ENCODE measurements around the gene SCNN1B.

SCNN1B gene

GRCh38 chr16:23276821-23277220 is 25.3 kb upstream of the SCNN1B start:
- DNase-seq (ENCODE audit: extremely low read depth, low read depth), result no peak
- no peak for TF ChIP-seq CTCF (IDR thresholded peaks at IDR 0.05; ENCODE audit: low read depth, low read length, missing control alignments)
- H3K4me3 ChIP-seq (replicated peaks; ENCODE audit: low read depth, low read length), result no peak overlapping the region

DNA sequence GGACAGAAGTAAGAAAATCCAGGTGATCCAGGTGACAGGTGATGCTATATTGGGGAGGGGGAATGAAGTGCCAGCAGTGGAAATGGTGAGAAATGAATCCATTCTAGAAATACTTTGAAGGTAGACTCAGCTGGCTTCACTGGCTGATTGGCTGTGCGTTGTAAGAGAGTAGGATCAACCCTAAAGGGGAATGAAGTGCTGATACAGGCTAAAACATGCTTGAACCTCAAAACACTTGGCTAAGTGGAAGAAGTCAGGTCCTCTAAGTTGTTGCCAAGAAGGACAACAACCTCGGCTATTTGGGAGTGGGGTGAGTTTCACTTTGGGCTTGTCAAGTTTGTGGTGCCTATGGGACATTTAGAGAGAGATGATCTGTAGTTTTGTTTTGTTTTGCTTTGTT is 24.1 kb upstream of the SCNN1B start:
- no peak overlapping the region for H3K4me3 ChIP-seq (replicated peaks; ENCODE audit: low read depth, low read length)
- TF ChIP-seq CTCF (IDR thresholded peaks at IDR 0.05; ENCODE audit: low read depth, low read length, missing control alignments), result no peak
- no peak for DNase-seq (ENCODE audit: extremely low read depth, low read depth)

DNA sequence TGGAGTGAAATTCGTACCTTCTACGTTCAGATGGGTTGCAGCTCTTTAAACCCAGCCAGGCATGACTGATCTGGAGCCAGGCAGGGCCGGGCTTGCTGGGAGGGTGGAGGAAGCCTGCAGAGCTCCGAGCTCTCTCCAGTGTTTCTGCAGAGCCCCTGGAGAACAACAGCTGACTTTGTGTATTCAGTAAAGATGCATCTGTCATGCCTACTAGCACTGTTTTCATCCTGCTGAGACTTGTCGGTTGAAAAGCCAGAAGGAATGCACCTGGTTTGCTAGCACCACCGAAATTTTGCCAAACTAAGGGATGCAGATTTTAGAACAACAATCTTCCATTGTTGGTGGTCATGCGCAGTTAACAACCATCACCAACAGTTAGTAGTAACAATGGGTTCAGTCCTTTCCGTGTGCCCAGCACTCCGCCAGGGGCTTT is 22.4 kb upstream of the SCNN1B start:
- no peak overlapping the region for H3K4me3 ChIP-seq (replicated peaks; ENCODE audit: low read depth, low read length)
- TF ChIP-seq CTCF (IDR thresholded peaks at IDR 0.05; ENCODE audit: low read depth, low read length, missing control alignments), result no peak
- no peak for DNase-seq (ENCODE audit: extremely low read depth, low read depth)

- DNase-seq (ENCODE audit: extremely low read depth, low read depth), result no peak
- H3K4me3 ChIP-seq (replicated peaks; ENCODE audit: low read depth, low read length), result no peak overlapping the region
- TF ChIP-seq CTCF (IDR thresholded peaks at IDR 0.05; ENCODE audit: low read depth, low read length, missing control alignments), result no peak
These were observed 21.6 kb upstream of the SCNN1B start for GRCh38 chr16:23280483-23280967.

GRCh38 chr16:23282568-23282967 is 19.5 kb upstream of the SCNN1B start:
- no peak for DNase-seq (ENCODE audit: extremely low read depth, low read depth)
- no peak for TF ChIP-seq CTCF (IDR thresholded peaks at IDR 0.05; ENCODE audit: low read depth, low read length, missing control alignments)
- H3K4me3 ChIP-seq (replicated peaks; ENCODE audit: low read depth, low read length), result no peak overlapping the region

DNA sequence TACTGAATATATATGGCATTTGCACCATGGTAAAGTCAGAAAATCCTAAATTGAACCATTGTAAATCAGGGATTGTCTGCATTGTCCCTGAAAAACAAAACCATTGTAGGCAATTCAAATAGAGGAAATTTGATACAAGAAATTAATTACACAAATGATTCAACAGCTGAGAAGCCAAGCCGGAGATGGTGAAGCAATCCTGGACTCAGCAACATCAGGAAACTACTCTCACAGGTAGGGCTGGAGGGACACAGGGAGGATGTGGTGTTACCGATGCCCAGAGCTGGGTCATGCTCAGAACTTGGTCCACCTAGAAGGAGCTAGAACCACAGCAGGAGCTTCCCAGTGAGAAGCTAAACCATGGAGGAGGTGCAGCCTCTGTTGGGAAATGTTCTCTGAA is 18.5 kb upstream of the SCNN1B start:
- TF ChIP-seq CTCF (IDR thresholded peaks at IDR 0.05; ENCODE audit: low read depth, low read length, missing control alignments), result no peak
- DNase-seq (ENCODE audit: extremely low read depth, low read depth), result no peak
- no peak overlapping the region for H3K4me3 ChIP-seq (replicated peaks; ENCODE audit: low read depth, low read length)

GRCh38 chr16:23284584-23284983 is 17.5 kb upstream of the SCNN1B start:
- no peak overlapping the region for H3K4me3 ChIP-seq (replicated peaks; ENCODE audit: low read depth, low read length)
- no peak for DNase-seq (ENCODE audit: extremely low read depth, low read depth)
- TF ChIP-seq CTCF (IDR thresholded peaks at IDR 0.05; ENCODE audit: low read depth, low read length, missing control alignments), result no peak
